Lower lobe of right lung (tissue), 2 donors: ENCODE measurements around the gene ZMIZ1. TPM values are rescaled to one million over a fixed set of nuclear protein-coding genes. Genes with fewer than 3 reads are reported as not detected.

Experiments
- ATAC-seq, 2 donors: fragments of 200-7000 bp; cut with Tn5 transposase; one replicate each; pipeline ENCODE4 v1.9.1; 2020 to 2022; ENCODE audit warnings: mild to moderate bottlenecking in 2 of 2, moderate library complexity in 2 of 2
- DNase-seq: peaks from one replicate; pipeline ENCODE4 v3.0.0-alpha.2; 2020
- H3K27ac ChIP-seq: fragments of 200-600 bp; one replicate; pipeline ENCODE4 v1.8.0; 2022
- H3K27me3 ChIP-seq: fragments of 200-600 bp; one replicate; pipeline ENCODE4 v1.8.0; 2022; ENCODE audit warnings: low read depth
- H3K36me3 ChIP-seq: fragments of 200-600 bp; one replicate; pipeline ENCODE4 v1.8.0; 2022; ENCODE audit warnings: mild to moderate bottlenecking
- H3K4me1 ChIP-seq: fragments of 200-600 bp; one replicate; pipeline ENCODE4 v1.8.0; 2022
- H3K4me3 ChIP-seq: fragments of 200-600 bp; one replicate; pipeline ENCODE4 v1.8.0; 2022; ENCODE audit warnings: mild to moderate bottlenecking
- H3K9me3 ChIP-seq: fragments of 200-600 bp; one replicate; pipeline ENCODE4 v1.8.0; 2022
- intact Hi-C: fragments of 100-400 bp; cut with DNase I; formaldehyde crosslinking; loops from one replicate; pipeline ENCODE4 v1.11.0; 2022
- total RNA-seq: library from RNA; stranded (reverse); fragmentation: NEBNext Ultra II Directional; extraction: Animal tissue kit (Norgen Biotek cat#: 25700); gene quantifications from one replicate; pipeline ENCODE4 v1.2.1, GENCODE V29; 2021
- TF ChIP-seq, protein P1 (sequence below): fragments of 200-600 bp; IDR thresholded peaks from one replicate; pipeline ENCODE4 v1.8.0; 2022; ENCODE audit warnings: antibody characterized with exemption, mild to moderate bottlenecking
- donor health status: DM: no; HTN: yes; CAD: no; lungs with severe emphysema.

Gene ZMIZ1
- total RNA-seq, 1 donor from 2014 or later: 102 TPM

GRCh38 chr10:79156334-79157274 lies 87.8 kb downstream of the ZMIZ1 start:
- Histone ChIP-seq H3K4me1 (peaks cover 100% of the 10 kb centered on the region), H3K27me3 (no peaks in the 10 kb centered on the region), H3K4me3 (no peak overlapping the region), H3K9me3 (no peaks in the 10 kb centered on the region), H3K27ac (peak overlapping the region; percentile 94), H3K36me3 (peaks cover 8% of the 10 kb centered on the region)
- TF ChIP-seq, protein P1, sequence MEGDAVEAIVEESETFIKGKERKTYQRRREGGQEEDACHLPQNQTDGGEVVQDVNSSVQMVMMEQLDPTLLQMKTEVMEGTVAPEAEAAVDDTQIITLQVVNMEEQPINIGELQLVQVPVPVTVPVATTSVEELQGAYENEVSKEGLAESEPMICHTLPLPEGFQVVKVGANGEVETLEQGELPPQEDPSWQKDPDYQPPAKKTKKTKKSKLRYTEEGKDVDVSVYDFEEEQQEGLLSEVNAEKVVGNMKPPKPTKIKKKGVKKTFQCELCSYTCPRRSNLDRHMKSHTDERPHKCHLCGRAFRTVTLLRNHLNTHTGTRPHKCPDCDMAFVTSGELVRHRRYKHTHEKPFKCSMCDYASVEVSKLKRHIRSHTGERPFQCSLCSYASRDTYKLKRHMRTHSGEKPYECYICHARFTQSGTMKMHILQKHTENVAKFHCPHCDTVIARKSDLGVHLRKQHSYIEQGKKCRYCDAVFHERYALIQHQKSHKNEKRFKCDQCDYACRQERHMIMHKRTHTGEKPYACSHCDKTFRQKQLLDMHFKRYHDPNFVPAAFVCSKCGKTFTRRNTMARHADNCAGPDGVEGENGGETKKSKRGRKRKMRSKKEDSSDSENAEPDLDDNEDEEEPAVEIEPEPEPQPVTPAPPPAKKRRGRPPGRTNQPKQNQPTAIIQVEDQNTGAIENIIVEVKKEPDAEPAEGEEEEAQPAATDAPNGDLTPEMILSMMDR: no peak
- DNase-seq: no peak
- ATAC-seq: no peak
- intact Hi-C loops: no loop called here

DNA sequence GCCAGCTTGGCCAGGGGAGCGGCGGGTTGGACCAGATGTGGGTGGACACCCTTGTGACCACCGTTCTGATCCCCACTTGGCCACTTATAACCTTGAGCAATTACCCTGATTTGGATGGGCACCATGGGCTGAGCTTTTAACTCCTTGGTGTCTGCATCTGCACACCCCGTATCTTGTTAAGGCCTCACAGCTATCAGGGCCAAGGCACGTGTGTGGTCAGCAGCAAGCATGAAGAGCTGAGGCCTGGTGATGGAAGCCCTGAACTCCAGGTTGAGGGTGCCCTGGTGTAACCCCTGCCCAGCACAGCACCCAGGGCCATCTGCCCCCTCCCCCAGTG lies 89.2 kb downstream of the ZMIZ1 start:
- H3K9me3 ChIP-seq: no peaks in the 10 kb centered on the region
- intact Hi-C loops: no loop called here
- H3K4me1 ChIP-seq: peaks cover 98% of the 10 kb centered on the region
- H3K27me3 ChIP-seq: no peaks in the 10 kb centered on the region
- peak overlapping the region; percentile 76 for H3K27ac ChIP-seq
- DNase-seq: no peak
- no peak overlapping the region for H3K4me3 ChIP-seq
- peak; percentile 45 to 57 for ATAC-seq
- TF ChIP-seq, protein P1: no peak
- peaks cover 21% of the 10 kb centered on the region for H3K36me3 ChIP-seq

- H3K36me3 ChIP-seq: peaks cover 24% of the 10 kb centered on the region
- H3K4me1 ChIP-seq: peaks cover 98% of the 10 kb centered on the region
- H3K27me3 ChIP-seq: no peaks in the 10 kb centered on the region
- DNase-seq (no peak), ATAC-seq (no peak)
- TF ChIP-seq, protein P1: no peak
- intact Hi-C loops: no loop called here
- no peak overlapping the region for H3K4me3 ChIP-seq
- H3K27ac ChIP-seq: peak overlapping the region; percentile 76
- H3K9me3 ChIP-seq: no peaks in the 10 kb centered on the region
Measured at GRCh38 chr10:79158402-79159097, 89.8 kb downstream of the ZMIZ1 start.

GRCh38 chr10:79159141-79159651 lies 90.4 kb downstream of the ZMIZ1 start:
- Histone ChIP-seq H3K4me1 (peaks cover 92% of the 10 kb centered on the region), H3K27me3 (no peaks in the 10 kb centered on the region), H3K9me3 (no peaks in the 10 kb centered on the region), H3K27ac (peak overlapping the region; percentile 76), H3K36me3 (peaks cover 21% of the 10 kb centered on the region), H3K4me3 (no peak overlapping the region)
- ATAC-seq (no peak), DNase-seq (no peak)
- intact Hi-C loops: no loop called here
- TF ChIP-seq, protein P1: no peak

DNA sequence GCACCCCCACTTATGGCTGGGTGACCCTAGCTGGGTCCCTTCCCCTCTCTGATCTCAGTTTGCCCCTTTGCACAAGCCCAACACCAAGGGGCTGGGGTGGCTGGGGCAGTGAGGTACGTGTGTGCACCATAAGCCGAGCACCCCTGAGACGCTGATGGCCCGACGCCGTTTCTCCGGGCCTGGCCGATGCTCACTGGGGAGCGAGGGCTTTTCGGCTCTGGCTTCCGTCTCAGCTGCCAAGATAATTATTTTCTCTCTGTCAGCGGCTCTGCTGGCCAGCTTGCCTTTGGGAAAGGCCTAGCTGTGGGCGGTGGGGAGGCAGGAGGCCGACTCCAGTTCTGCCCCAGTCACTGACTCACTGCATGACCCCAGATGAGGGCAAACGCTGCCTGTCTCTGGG lies 91.0 kb downstream of the ZMIZ1 start:
- H3K36me3 ChIP-seq: peaks cover 21% of the 10 kb centered on the region
- H3K27ac ChIP-seq: peak overlapping the region; percentile 76
- peaks cover 90% of the 10 kb centered on the region for H3K4me1 ChIP-seq
- no peaks in the 10 kb centered on the region for H3K9me3 ChIP-seq
- DNase-seq: no peak
- intact Hi-C loops: no loop called here
- TF ChIP-seq, protein P1: no peak
- H3K4me3 ChIP-seq: peak overlapping the region; percentile 22
- H3K27me3 ChIP-seq: no peaks in the 10 kb centered on the region
- no peak for ATAC-seq
